OCI-LY3 (cell line): ENCODE measurements around the gene PTPRA.

ENCODE experiments used
- H2AFZ ChIP-seq: fragments of 200-600, 300-600 bp; shearing (Covaris generic); 2 replicates; pipeline ENCODE4 v1.6.0; 2014; ENCODE audit warnings: antibody characterized with exemption, low read depth, low read length
- H3K27ac ChIP-seq: fragments of 200-600, 300-600 bp; sonication (generic); 2 replicates; pipeline ENCODE4 v1.5.1; 2014; ENCODE audit warnings: mild to moderate bottlenecking, low read length, moderate library complexity, mixed read lengths
- H3K27me3 ChIP-seq: fragments of 200-600, 300-600 bp; sonication (generic); 2 replicates; pipeline ENCODE4 v1.6.1; 2014; ENCODE audit warnings: low read depth, low read length, mixed read lengths
- H3K36me3 ChIP-seq: fragments of 200-600, 300-600 bp; sonication (generic); replicated peaks from 2 replicates; pipeline ENCODE3; 2014; ENCODE audit warnings: low read depth, low read length, mixed read lengths
- H3K4me1 ChIP-seq: fragments of 300-600, 200-600 bp; sonication (generic); 2 replicates; pipeline ENCODE4 v1.6.1; 2014; ENCODE audit warnings: low read length, mixed read lengths
- H3K4me2 ChIP-seq: fragments of 200-600, 300-600 bp; sonication (generic); 2 replicates; pipeline ENCODE4 v1.6.1; 2014; ENCODE audit warnings: low read length, mixed read lengths
- H3K4me3 ChIP-seq: fragments of 300-600, 200-600 bp; sonication (generic); 2 replicates; pipeline ENCODE4 v1.5.1; 2014; ENCODE audit warnings: antibody characterized with exemption, mild to moderate bottlenecking, low read length, moderate library complexity
- H3K79me2 ChIP-seq: fragments of 300-600, 200-600 bp; shearing (Covaris generic); 2 replicates; pipeline ENCODE4 v1.6.1; 2014; ENCODE audit warnings: mild to moderate bottlenecking, low read length, mixed read lengths
- H3K9ac ChIP-seq: fragments of 300-600, 200-600 bp; shearing (Covaris generic); 2 replicates; pipeline ENCODE4 v1.6.0; 2014; ENCODE audit warnings: mild to moderate bottlenecking, low read length, moderate library complexity
- H3K9me3 ChIP-seq: fragments of 200-600, 300-600 bp; shearing (Covaris generic); 2 replicates; pipeline ENCODE4 v1.6.1; 2014; ENCODE audit warnings: low read length, mixed read lengths; ENCODE audit not compliant: insufficient read depth
- H4K20me1 ChIP-seq: fragments of 200-600, 300-600 bp; sonication (generic); 2 replicates; pipeline ENCODE4 v1.6.1; 2016; ENCODE audit warnings: low read length, mixed read lengths; ENCODE audit not compliant: insufficient read depth
- CTCF ChIP-seq: fragments of 200-600, 300-600 bp; sonication (generic); IDR thresholded peaks from 2 replicates; pipeline ENCODE4 v1.5.1; 2014; ENCODE audit warnings: antibody characterized with exemption, low read length, low read depth
- EZH2phosphoT487 ChIP-seq: fragments of 200-600 bp; shearing (Covaris generic); IDR thresholded peaks from 2 replicates; pipeline ENCODE4 v1.6.1; 2018; ENCODE audit warnings: antibody characterized with exemption, mixed run types, low read depth

The PTPRA gene

DNA sequence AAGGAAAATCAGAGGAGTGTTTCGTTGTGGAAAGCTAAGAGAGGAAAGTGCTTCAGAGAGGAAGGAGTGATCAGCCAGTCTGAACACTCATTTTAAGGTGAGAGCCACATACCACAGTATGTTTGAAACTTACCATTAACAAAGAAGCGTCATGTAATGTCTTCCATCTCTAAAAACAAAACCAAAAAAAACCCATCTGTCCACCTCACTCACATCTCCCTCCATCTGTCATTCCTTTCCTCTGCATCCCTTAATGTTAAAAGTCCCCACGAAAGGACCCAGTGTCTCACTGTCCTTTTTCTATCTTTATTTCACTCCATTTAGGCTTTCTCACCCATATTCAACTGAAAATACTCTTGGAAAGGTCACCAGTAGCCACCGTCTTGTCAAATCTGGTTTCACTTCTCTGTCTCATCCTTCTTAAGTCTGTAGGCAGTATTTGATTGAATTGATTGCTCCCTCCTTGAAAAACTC, 110.8 kb downstream of the PTPRA start:
- Histone ChIP-seq H2AFZ (no peak overlapping the region), H3K27me3 (no peaks in the 10 kb centered on the region), H4K20me1 (peaks cover 7% of the 10 kb centered on the region; the same call in 1 of the 2 replicates), H3K9me3 (no peaks in the 10 kb centered on the region), H3K9ac (no peak overlapping the region), H3K79me2 (no peaks in the 10 kb centered on the region), H3K4me2 (no peak overlapping the region), H3K27ac (no peak overlapping the region), H3K4me1 (peaks cover 10% of the 10 kb centered on the region), H3K4me3 (no peak overlapping the region), H3K36me3 (peaks cover 21% of the 10 kb centered on the region)
- TF ChIP-seq EZH2phosphoT487 (no peak), CTCF (no peak)

DNA sequence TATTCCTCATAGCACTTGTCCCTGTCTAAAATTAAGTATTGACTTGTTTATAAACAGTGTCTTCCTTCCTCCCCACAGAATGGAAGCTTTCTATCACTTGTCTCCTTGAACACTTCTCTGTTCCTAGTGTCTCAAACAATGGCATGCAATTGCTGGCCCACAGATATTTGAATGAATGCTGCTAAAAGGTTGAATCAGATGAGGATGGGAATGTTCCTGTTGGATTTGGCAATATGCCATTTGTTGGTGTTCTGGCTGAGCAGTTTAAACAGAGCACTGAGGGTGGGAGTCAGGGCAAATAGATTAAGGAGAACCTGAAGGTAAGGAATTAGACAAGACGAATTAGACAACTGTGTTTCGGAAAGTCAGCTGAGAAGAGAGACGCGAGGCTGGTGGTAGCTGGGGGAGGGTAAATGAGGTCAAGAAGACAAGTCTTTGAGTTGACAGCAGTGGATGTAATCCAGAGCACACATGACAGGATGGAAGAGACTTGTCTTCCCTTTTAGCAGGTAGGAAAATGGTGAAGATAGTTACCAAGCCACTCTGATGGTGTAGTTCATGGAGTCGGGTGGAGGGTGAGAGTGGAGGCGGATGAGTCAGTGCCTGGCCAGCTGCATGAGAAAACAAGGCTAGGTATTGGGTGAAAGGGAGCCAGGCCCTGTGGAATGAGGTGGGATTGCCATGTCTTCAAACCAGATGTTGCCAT, 111.8 kb downstream of the PTPRA start:
- H3K36me3 ChIP-seq: peaks cover 21% of the 10 kb centered on the region
- H3K4me2 ChIP-seq: no peak overlapping the region
- H3K9me3 ChIP-seq: no peaks in the 10 kb centered on the region

GRCh38 chr20:2986466-2986865, 113.2 kb downstream of the PTPRA start:
- H3K4me3 ChIP-seq: no peak overlapping the region
- TF ChIP-seq EZH2phosphoT487 (no peak), CTCF (no peak)
- no peaks in the 10 kb centered on the region for H3K79me2 ChIP-seq
- peaks cover 25% of the 10 kb centered on the region for H3K36me3 ChIP-seq
- no peak overlapping the region for H2AFZ ChIP-seq
- peaks cover 10% of the 10 kb centered on the region for H3K4me1 ChIP-seq
- H3K4me2 ChIP-seq: no peak overlapping the region
- no peak overlapping the region for H3K27ac ChIP-seq
- no peak overlapping the region for H3K9ac ChIP-seq
- H4K20me1 ChIP-seq: peaks cover 7% of the 10 kb centered on the region; the same call in 1 of the 2 replicates
- no peaks in the 10 kb centered on the region for H3K27me3 ChIP-seq
- H3K9me3 ChIP-seq: no peaks in the 10 kb centered on the region

More for the DNA sequence above, 111.8 kb downstream of the PTPRA start:
- Histone ChIP-seq H3K27ac (no peak overlapping the region), H3K4me1 (peaks cover 10% of the 10 kb centered on the region), H2AFZ (no peak overlapping the region), H3K9ac (no peak overlapping the region), H3K27me3 (no peaks in the 10 kb centered on the region), H3K79me2 (no peaks in the 10 kb centered on the region), H3K4me3 (no peak overlapping the region), H4K20me1 (peaks cover 7% of the 10 kb centered on the region; the same call in 1 of the 2 replicates)
- TF ChIP-seq CTCF (no peak), EZH2phosphoT487 (no peak)

GRCh38 chr20:2987861-2988260, 114.6 kb downstream of the PTPRA start:
- H3K4me3 ChIP-seq: no peak overlapping the region
- H3K79me2 ChIP-seq: no peaks in the 10 kb centered on the region
- no peak overlapping the region for H3K4me2 ChIP-seq
- no peaks in the 10 kb centered on the region for H3K27me3 ChIP-seq
- H3K9ac ChIP-seq: no peak overlapping the region
- peaks cover 7% of the 10 kb centered on the region; the same call in 1 of the 2 replicates for H4K20me1 ChIP-seq
- H2AFZ ChIP-seq: no peak overlapping the region
- H3K9me3 ChIP-seq: no peaks in the 10 kb centered on the region
- no peak overlapping the region for H3K27ac ChIP-seq
- H3K36me3 ChIP-seq: peaks cover 26% of the 10 kb centered on the region
- peaks cover 10% of the 10 kb centered on the region for H3K4me1 ChIP-seq
- TF ChIP-seq EZH2phosphoT487 (no peak), CTCF (no peak)
